WTC11 (cell line): ENCODE data around the gene LDHB. TPM values are rescaled to one million over a fixed set of nuclear protein-coding genes. Genes with fewer than 3 reads are reported as not detected.
"Not testable (repeated sequence)": the region's sequence is repeated elsewhere in the genome, so short reads cannot be mapped to it uniquely, and the experiment has no call there.

ENCODE experiments used
- ATAC-seq: fragments of 200-7000 bp; cut with Tn5 transposase; 2 replicates; pipeline ENCODE4 v1.10.0; 2021; ENCODE audit warnings: mild to moderate bottlenecking, moderate library complexity
- CTCF ChIA-PET: fragments of 300-600 bp; sonication (Branson Sonifier 250); formaldehyde crosslinking; loops from one replicate; lab custom pipeline; 2021; ENCODE audit warnings: antibody characterized with exemption; lab: Charles Lee
- POLR2A ChIA-PET: fragments of 350-600 bp; sonication (Branson Sonifier 250); formaldehyde crosslinking; loops from one replicate; lab custom pipeline; 2021; ENCODE audit warnings: antibody characterized with exemption; lab: Charles Lee
- DNase-seq: peaks from one replicate; pipeline ENCODE4 v3.0.0; 2021; ENCODE audit warnings: low spot score
- H3K27ac Mint-ChIP-seq: 2 replicates; pipeline ENCODE4 v1.8.0; 2021; ENCODE audit warnings: mixed read lengths
- H3K27me3 Mint-ChIP-seq: 2 replicates; pipeline ENCODE4 v1.8.0; 2021; ENCODE audit warnings: low read depth, mild to moderate bottlenecking, moderate library complexity, mixed read lengths
- H3K36me3 Mint-ChIP-seq: 2 replicates; pipeline ENCODE4 v1.8.0; 2021; ENCODE audit warnings: mixed read lengths
- H3K4me1 Mint-ChIP-seq: 2 replicates; pipeline ENCODE4 v1.8.0; 2022; ENCODE audit warnings: mixed read lengths
- H3K4me3 Mint-ChIP-seq: 2 replicates; pipeline ENCODE4 v1.8.0; 2021; ENCODE audit warnings: mild to moderate bottlenecking, moderate library complexity, mixed read lengths
- H3K9me3 Mint-ChIP-seq: 2 replicates; pipeline ENCODE4 v1.8.0; 2021; ENCODE audit warnings: mixed read lengths
- ATF2 ChIP-seq: sonication (generic); formaldehyde crosslinking; IDR thresholded peaks from 2 replicates; pipeline ENCODE4 v1.8.1; 2022; ENCODE audit warnings: low read depth, missing genetic modification reagents, borderline replicate concordance
- E2F1 ChIP-seq: sonication (generic); formaldehyde crosslinking; IDR thresholded peaks from 2 replicates; pipeline ENCODE4 v1.8.0; 2022; ENCODE audit warnings: mild to moderate bottlenecking, missing genetic modification reagents
- FOXJ3 ChIP-seq: sonication (generic); formaldehyde crosslinking; IDR thresholded peaks from 2 replicates; pipeline ENCODE4 v1.9.0; 2021; ENCODE audit warnings: missing genetic modification reagents, mild to moderate bottlenecking, borderline replicate concordance
- GTF2I ChIP-seq: fragments of 250-450 bp; sonication (Bioruptor Pico); conservative IDR thresholded peaks from 2 replicates; pipeline ENCODE4 v1.4.0; 2021; ENCODE audit warnings: mild to moderate bottlenecking
- KAT7 ChIP-seq: sonication (generic); formaldehyde crosslinking; IDR thresholded peaks from 2 replicates; pipeline ENCODE4 v1.8.1; 2023; ENCODE audit warnings: missing genetic modification reagents, mild to moderate bottlenecking, borderline replicate concordance
- MLX ChIP-seq: sonication (generic); formaldehyde crosslinking; IDR thresholded peaks from 2 replicates; pipeline ENCODE4 v1.8.1; 2023; ENCODE audit warnings: mild to moderate bottlenecking, missing genetic modification reagents, moderate library complexity
- MYBL2 ChIP-seq: sonication (generic); formaldehyde crosslinking; IDR thresholded peaks from 2 replicates; pipeline ENCODE4 v1.8.1; 2023; ENCODE audit warnings: mild to moderate bottlenecking, moderate library complexity, missing genetic modification reagents
- NFYB ChIP-seq: sonication (generic); formaldehyde crosslinking; conservative IDR thresholded peaks from 2 replicates; pipeline ENCODE4 v1.8.0; 2022; ENCODE audit warnings: low read depth, missing genetic modification reagents
- USF1 ChIP-seq: sonication (generic); formaldehyde crosslinking; IDR thresholded peaks from 2 replicates; pipeline ENCODE4 v1.8.0; 2022; ENCODE audit warnings: mild to moderate bottlenecking, missing genetic modification reagents
- ZBTB21 ChIP-seq: sonication (generic); formaldehyde crosslinking; IDR thresholded peaks from 2 replicates; pipeline ENCODE4 v1.8.1; 2023; ENCODE audit warnings: mild to moderate bottlenecking, missing genetic modification reagents, borderline replicate concordance
- ZNF396 ChIP-seq: fragments of 250-450 bp; sonication (Bioruptor Pico); IDR thresholded peaks from 2 replicates; pipeline ENCODE4 v1.8.0; 2021; ENCODE audit warnings: mild to moderate bottlenecking, moderate library complexity, borderline replicate concordance
- ZSCAN18 ChIP-seq: fragments of 250-450 bp; sonication (Bioruptor Pico); IDR thresholded peaks from 2 replicates; pipeline ENCODE4 v2.1.2; 2022; ENCODE audit warnings: mild to moderate bottlenecking, moderate library complexity
- total RNA-seq: library from RNA; stranded (reverse); gene quantifications from 3 replicates; pipeline ENCODE4 v1.2.3, GENCODE V29; 2021

The LDHB gene
- total RNA-seq, 1 experiment from 2014 or later, result 1,504 TPM

GRCh38 chr12:21662122-21662792 lies 4.6 kb upstream of the LDHB start:
- ChIA-PET POLR2A (no interaction called here), CTCF (interaction anchor here (1.6 kb wide), 1 partner anchor 18 kb away, joined by 6 read pairs; no protein-coding TSS in a partner anchor)
- ATAC-seq (no peak), DNase-seq (no peak)
- H3K36me3 Mint-ChIP-seq, result no peaks in the 10 kb centered on the region
- peaks cover 3% of the 10 kb centered on the region for H3K4me1 Mint-ChIP-seq
- no peaks in the 10 kb centered on the region for H3K27me3 Mint-ChIP-seq
- no peak overlapping the region for H3K4me3 Mint-ChIP-seq
- H3K27ac Mint-ChIP-seq, result no peak overlapping the region
- TF ChIP-seq ZNF396 (CRISPR knock-in tag) (no peak), KAT7 (CRISPR knock-in tag) (no peak), NFYB (peak; percentile 35; the same call in 1 of the 2 replicates)
- peaks cover 7% of the 10 kb centered on the region for H3K9me3 Mint-ChIP-seq

- H3K4me1 Mint-ChIP-seq, DNase-seq, POLR2A ChIA-PET, H3K36me3 Mint-ChIP-seq, H3K27me3 Mint-ChIP-seq, ATAC-seq, H3K4me3 Mint-ChIP-seq, H3K9me3 Mint-ChIP-seq, H3K27ac Mint-ChIP-seq: not testable (repeated sequence)
- CTCF ChIA-PET, result interaction anchor here (1.6 kb wide), 1 partner anchor 19 kb away, joined by 6 read pairs; no protein-coding TSS in a partner anchor
Observed at GRCh38 chr12:21661396-21662093, 3.9 kb upstream of the LDHB start.

GRCh38 chr12:21659383-21659782 lies 1.7 kb upstream of the LDHB start:
- peaks cover 23% of the 10 kb centered on the region for H3K36me3 Mint-ChIP-seq
- H3K27me3 Mint-ChIP-seq, result no peaks in the 10 kb centered on the region
- ChIA-PET POLR2A (no interaction called here), CTCF (interaction anchor here (2.7 kb wide), 1 partner anchor 21 kb away, joined by 12 read pairs; no protein-coding TSS in a partner anchor)
- H3K27ac Mint-ChIP-seq, result no peak overlapping the region
- peaks cover 22% of the 10 kb centered on the region for H3K4me1 Mint-ChIP-seq
- H3K9me3 Mint-ChIP-seq, result peaks cover 7% of the 10 kb centered on the region
- DNase-seq, result no peak
- H3K4me3 Mint-ChIP-seq, result no peak overlapping the region
- ATAC-seq, result no peak
- TF ChIP-seq ZSCAN18, result no peak
- TF ChIP-seq E2F1 (CRISPR knock-in tag), result no peak
- no peak for TF ChIP-seq GTF2I (CRISPR knock-in tag)
- TF ChIP-seq MYBL2 (CRISPR knock-in tag), result no peak
- no peak for TF ChIP-seq USF1 (CRISPR knock-in tag)
- TF ChIP-seq MLX (CRISPR knock-in tag), result no peak
- TF ChIP-seq FOXJ3 (CRISPR knock-in tag), result no peak
- no peak for TF ChIP-seq ZBTB21 (CRISPR knock-in tag)
- TF ChIP-seq ATF2 (CRISPR knock-in tag), result no peak
- TF ChIP-seq, all 79 proteins: peak for 0
